Measurements from ENCODE around the gene TNFRSF19.
A peak's percentile ranks its signal among the peaks of the same experiment; 100 is the strongest.
"Not testable (repeated sequence)": the region's sequence is repeated elsewhere in the genome, so short reads cannot be mapped to it uniquely, and the experiment has no call there.

Gene TNFRSF19

DNA sequence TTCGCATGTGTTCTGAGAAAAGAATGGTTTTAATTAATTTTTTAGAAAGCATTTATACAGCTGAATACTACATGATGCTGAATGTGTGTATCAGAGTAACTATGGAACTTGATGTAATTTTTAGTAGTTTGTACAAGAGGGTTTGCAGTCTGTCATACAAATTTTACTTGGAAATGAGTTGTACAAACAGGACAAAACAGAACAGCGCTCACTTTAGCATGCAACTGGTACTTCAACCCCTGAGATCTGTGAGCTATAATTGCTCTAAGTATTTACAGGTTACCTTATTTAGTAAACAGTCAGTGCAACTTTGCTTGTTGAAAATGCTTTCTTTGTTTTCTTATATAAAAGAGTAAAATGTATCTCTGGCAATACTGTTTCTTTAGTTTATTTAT, 706 bp downstream of the TNFRSF19 start:
- no peak for DNase-seq

DNA sequence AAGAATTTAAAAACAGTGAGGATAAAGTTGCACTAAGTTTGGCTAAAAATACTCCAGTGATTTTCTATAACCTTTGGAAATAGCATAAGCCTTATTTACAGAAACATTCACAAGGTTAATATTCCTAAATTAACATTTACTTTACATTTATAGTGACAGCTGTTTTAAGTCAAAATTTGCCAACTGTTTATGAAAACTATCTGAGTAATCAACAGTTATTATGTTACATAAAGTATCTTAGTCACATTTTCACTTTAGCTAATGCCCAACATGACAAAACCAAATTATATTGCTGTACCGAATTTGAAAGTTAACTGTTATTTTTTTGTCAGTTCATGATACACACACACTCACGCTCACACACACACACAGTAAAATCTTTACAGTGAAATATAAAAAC, 1.2 kb downstream of the TNFRSF19 start:
- DNase-seq, result no peak

DNA sequence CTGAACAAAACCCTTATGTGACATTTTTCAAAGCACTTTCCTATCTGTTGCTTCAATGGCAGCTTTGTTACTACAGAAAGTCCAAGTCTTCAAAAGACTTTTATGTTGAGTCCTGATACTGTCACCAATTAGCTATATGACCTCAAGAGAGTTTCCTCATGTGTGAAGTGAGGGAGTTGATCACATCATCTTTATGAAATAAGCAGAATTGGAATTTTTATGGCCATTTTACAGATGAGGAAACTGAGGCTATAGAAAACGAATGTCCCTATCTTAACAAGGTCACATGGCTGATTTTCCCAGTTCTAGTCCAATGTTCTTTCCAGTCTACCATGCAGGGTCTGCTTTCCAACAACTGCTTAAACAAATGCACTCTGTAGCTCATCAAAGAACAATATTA, 2.6 kb downstream of the TNFRSF19 start:
- no peak for DNase-seq

DNA sequence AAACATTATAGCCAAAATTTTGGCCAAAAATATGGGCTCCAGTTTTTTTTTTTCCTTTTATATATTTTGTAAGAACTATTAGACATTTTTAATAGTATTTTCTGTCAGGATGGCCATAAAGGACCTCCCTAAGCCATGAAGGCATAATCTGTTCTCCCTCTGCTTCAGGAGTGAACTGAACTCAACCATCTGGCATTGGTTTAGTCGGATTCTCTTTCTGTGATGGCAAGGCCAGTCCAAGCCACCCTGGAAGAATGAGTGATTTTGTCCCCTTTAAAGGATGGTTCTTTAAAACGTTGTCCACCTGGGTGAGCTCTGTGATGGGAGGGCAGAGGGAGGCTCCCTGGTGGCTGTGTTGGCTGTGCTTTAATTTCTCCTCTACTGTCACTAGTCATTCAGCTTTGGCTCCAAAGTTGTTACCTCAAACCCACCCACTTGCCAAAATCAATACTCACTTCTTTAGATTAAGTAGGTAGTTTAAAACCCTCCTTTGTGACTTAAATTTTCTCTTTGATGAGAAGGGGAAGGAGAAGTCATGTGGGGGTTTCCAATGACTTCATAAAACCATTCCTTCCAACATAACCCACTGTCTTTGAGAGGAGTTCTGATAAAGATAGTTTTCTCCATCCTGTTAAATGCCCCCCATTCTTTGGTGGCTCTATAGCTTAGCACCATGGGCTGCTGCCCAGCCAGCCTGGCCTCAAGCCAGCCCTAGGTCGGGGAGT, 4.4 kb downstream of the TNFRSF19 start:
- no peak for DNase-seq

DNA sequence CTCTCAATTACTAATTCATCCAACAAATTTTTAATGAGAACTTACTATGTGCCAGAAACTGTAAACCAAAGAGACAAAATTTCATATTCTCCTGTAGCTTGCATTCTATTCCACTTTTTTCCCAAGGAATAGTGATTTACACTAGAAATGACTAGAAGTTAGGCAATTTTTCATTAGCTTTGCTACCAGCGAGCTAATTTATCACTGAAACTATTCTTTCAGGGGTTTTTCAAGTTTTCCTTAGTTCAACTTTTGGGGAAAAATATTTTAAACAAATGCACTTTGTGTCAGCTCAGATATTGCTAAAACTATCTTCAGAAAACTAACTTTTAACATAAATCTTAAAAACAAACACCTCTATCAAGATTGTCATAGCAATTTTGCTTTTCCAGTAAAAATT, 5.4 kb downstream of the TNFRSF19 start:
- no peak for DNase-seq

DNA sequence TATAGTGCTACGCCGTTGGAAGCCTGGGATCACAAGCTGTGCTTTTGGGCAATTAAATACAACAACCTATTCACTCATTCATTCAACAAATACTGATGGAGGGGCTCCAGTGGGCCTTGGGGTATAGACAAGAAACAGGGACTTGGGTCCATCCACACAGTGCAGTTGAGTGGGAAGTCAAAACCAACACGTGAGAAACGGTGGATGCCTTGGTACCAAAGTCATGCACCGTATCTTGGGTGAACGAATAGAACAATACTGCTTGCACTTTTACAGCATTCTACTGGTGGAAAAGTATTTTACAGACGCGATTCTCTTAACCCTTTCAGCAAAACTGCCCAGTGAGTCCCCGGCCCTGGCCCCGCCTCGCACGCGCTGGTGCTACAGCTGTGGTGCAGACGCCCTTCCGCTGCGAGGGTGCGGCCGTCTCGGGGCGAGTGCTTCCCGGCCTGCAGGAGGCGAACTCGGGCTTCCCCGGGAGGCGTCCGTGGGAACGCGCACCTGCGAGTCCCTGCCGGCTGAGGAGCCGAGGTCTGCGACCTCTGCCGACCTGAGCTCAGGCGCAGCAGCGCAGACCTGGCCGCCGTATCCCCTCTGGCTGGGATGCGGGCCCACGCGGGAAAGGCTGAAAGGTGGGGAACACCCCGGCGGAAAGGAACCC, 8.3 kb downstream of the TNFRSF19 start:
- peak; percentile 63 to 70 for DNase-seq

DNA sequence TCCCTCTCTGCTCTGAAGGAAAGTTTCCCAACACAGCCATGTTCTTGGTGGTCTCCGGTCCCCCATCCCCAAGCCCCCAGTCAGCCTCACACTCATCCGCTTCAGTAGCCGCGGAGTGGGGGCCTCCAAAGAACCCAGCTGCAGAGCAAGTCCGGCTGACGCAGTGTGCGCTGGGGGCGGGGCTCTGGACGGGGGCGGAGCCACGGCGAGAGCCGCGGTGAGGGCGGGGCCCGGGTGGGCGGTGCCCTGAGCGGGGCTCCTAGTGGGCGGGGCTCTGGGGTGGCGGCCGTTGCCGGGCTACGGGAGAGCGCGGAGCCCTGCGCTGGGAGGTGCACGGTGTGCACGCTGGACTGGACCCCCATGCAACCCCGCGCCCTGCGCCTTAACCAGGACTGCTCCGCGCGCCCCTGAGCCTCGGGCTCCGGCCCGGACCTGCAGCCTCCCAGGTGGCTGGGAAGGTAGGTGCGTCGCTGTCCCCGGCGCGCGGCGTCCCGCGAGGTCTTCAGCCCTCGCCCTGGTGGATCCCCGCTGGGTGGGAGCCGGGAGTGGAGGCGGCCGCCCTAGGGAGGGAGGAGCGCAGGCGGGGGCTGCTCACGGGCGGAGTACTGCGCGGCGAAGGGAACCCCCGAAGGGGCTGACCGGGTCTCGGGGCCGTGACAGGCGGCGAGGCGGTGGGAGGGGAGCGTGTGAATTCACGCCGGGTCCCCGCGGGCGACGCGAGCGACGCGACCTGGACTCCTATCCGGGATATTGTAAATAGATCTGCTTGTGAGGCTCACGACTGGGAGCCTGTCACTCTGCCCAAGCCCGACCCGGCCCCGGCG, 9.1 kb downstream of the TNFRSF19 start:
- DNase-seq, result peak; percentile 91

DNA sequence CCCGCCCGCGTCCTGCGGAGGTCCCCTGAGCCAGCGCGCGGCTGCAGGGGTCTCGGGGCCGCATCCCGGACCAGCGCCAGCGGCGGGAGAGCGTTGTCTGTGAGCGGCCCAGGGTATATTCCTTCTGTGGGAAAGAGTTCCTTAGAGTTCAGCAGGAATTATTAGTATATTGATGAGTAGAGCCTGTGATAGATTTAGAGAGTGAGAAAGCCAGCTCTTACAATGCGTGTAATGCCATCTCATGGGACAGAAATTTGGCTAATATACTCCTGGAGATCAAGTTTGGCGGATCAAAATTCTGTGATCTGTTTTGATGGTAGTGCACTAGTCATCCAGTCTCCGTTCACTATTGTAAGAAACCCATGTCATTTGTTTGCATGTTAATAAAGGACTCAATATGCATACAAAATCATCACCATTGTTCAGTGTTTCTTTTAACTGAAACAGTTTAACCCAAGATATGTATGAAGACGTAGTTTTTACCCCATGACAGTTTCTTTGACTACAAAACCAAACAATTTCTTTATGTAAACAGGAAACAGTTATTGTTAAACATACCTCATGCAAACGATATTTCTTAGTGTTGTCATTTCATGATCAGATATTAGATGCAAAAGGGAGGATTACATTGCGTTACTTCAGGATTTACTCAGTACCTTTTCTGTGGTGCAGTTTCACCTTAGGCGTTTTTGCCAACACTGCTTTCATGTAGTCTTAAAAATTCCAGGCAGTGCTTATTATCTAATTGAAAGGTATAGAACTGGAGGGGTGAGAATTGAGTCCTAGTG, 9.9 kb downstream of the TNFRSF19 start:
- DNase-seq, result peak in 1 of 2 donors; percentile 6

DNA sequence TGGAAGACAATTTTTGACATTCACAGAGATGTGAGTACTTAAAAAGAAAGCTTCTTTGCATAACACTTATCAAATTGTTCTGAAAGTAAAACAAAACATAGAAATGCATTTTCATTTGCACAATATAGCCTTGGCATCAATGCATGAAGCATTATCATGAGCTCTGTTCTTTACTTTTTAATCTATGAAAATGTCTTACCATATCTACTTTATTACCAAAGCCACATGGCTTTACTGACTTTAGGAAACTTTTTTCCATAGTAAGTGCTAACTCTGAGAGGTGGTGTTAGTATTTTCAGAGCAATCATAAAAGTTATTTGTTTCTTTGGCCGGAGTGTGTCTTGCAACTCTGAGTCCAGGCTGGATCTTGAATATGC, 10.5 kb downstream of the TNFRSF19 start:
- no peak for DNase-seq

DNA sequence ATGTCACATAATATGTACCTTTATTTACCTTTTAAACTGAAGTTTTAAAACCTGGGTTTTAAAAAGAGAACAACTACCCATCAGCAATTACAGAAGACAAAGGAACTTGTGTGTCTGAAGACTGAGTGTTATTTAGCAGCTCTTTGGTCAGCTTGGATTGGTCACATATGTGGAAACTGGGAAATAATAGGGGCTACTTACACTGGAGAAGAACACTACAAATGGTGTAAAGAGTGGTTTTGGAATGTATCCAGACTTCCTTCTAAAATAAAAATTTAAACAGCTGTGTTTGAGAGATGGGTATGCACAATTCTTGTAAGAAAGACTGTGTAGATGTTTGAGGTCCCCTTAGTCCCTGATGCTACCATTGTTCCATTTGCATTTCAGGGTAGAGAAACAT, 13.3 kb downstream of the TNFRSF19 start:
- no peak for DNase-seq

DNA sequence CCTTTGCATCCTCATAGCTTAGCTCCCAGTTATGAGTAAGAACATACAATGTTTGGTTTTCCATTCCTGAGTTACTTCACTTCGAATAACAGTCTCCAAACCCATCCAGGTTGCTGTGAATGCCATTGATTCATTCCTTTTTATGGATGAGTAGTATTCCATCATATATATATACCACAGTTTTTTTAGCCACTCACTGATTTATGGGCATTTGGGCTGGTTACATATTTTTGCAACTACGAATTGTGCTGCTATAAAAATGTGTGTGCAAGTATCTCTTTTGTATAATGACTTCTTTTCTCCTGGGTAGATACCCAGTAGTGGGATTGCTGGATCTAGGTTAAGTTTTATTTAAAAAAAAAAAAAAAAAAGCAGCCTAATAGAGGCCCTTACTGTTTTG, 14.1 kb downstream of the TNFRSF19 start:
- no peak for DNase-seq

DNA sequence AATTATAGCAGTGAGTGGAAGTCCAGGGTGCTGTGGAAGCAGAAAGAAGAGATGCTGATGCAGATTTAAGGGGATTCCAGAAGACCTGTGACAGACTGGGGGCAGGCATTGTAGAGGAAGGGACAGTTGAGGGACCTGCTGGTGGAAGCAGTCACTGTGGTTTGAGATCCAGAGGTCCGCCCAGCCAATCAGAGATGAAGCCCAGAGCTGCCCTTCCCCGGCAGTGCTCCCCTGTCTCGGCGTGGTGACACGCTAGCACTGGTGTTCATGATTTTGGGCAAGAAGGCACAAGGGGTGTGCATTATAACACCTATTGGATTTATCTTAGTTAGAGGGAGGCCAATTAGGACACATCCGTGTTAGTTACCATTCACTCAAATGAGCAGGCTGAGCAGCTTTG, 16.1 kb downstream of the TNFRSF19 start:
- no peak for DNase-seq

DNA sequence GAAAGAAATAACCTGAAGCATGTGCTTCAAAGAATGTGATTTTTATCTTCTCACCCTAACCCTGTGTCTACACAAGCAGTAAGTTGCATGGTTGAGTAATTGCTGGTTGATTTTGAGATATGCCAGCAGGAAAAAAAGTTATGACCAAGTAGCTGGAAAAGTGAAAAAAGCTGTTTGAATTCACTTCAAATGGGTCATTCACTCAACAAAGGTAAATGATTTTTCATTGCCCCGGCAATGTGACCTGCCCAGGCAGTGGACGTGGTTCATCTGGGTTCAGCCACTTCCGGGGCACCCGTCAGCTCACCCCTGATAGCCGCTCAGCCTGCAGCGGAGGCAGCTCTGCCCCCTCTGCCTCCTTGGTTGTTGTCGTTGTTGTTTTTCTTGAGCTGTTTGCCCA, 18.5 kb downstream of the TNFRSF19 start:
- no peak for DNase-seq

DNA sequence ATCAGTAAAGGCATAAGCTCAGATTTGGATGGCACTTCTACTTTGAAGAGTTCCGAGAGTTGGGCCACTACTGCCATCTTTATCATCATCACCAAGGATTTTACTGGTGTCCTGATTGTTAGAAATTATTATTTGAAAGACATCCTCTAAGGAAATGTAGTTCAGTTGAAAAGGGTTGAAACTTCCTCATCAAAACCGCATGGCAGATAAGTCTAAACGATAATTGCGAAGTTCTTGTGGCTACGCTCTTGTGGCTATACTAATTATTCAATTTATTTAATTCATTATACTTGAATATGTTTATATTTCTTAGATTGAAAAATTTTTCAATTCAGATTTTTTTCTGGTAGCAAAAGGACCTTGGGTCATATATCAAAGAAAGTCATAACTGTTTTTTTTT, 22.4 kb downstream of the TNFRSF19 start:
- no peak for DNase-seq

DNA sequence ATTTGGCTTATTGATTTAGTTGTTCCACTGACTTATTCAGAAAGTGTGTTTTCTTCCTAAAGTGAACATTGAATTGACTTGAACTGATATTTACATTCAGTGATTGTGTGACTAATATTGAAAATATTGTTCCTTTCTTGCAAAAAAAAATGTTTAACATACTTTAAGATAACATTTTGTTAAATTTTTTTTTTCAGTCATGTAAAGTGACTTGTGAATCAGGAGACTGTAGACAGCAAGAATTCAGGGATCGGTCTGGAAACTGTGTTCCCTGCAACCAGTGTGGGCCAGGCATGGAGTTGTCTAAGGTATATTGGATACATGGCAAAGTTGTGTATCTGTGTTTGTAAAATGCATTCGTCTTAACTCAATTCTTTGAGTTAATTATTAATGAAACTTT, 22.9 kb downstream of the TNFRSF19 start:
- no peak for DNase-seq

DNA sequence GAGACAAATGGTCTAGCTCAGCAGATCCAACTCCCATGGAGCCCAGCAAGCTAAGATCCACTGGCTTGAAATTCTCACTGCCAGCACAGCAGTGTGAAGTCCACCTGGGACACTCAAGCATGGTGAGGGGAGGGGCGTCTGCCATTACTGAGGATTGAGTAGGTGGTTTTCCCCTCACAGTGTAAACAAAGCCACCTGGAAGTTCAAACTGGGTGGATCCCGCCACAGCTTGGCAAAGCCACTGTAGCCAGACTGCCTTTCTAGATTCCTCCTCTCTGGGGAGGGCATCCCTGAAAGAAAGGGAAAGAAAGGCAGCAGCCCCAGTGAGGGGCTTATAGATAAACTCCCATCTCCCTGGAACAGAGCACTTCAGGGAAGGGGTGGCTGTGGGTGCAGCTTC, 24.1 kb downstream of the TNFRSF19 start:
- not testable (repeated sequence) for DNase-seq

DNA sequence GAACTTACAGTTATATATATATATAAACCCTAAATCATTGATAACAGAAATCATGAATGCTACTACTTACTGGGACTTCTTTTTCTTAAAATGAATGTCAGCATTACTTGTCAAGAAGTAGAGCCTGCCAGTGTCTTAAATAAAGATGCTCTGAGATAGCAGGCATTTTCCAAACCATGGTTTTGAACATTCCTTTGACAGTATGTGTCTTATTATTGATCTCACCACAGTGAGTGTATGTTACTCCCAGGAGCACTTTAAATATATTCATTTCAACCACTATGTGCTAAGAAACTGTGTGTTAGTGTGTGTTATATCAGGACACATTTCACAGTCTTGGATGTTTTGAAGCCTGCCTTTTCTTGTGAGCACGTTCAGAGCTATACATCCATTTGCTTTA, 28.2 kb downstream of the TNFRSF19 start:
- DNase-seq, result no peak

DNA sequence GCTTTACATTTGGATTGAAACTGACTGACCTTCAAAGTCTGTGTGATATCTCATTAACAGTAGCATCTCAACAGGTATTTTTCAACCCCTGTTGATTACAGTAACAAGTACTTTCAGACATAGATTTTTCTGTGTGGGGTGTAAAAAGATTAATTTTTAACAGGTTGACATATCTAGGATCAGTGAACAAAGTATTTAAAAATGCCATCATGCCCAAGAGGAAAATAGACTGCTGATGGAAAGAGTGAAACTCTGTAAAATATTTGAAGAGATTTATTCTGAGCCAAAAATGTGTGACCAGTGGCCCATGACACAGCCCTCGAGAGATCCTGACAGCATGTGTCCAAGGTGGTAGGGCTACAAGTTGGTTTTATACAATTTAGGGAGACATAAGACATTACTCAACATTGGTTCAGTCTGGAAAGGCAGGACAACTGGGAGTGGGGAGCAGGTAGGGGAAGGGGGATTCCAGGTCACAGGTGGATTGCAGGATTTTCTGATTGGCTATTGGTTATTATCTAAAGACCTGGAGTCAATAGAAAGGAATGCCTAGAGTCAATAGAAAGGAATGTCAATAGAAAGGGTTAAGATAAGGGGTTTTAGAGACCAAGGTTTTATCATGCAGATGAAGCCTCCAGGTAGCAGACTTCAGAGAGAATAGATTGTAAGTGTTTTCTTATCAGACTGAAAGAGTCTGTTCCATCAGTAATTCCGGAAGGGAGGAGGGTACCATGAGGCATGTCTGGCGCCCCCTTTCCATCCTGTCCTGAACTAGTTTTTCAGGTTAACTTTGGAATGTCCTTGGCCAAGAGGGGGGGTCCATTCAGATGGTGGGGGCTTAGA, 29.1 kb downstream of the TNFRSF19 start:
- no peak for DNase-seq

DNA sequence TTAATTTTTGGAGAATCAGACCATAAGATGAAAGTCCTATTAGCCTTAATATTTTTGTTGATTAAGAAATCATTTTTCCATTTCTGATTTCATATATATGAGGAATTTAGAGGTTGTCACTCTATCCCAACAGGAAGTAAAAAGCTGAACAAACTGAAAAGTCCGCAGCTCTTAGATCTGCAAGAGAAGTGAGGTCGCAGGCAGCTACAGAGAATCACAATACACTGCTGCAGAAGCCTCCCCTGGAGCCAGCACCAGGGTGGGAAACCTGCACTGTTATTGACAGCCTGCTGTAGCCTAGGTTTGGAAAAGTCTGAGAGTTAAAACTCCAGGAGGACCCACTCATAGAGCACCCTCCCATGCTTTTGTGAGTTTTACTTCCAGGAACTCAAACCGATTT, 29.9 kb downstream of the TNFRSF19 start:
- no peak for DNase-seq

DNA sequence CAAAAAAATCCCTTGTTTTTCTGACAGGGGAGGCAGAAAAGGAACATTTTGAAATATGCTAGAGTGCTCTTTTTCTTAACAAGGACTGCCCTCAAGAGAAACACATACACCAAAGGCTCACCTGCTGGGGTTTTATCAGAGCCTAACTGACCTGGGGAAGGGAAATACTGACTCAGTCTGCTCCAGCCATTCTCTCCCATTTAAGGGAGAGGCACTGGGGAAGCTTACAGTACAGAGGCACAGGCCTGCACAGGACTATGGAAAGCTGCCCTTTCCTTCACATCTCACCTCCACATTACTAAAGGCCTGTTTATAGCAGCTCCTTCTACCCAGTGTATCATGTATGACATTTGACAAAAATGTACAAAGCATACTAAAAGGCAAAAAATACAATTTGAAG, 30.3 kb downstream of the TNFRSF19 start:
- DNase-seq, result no peak

DNA sequence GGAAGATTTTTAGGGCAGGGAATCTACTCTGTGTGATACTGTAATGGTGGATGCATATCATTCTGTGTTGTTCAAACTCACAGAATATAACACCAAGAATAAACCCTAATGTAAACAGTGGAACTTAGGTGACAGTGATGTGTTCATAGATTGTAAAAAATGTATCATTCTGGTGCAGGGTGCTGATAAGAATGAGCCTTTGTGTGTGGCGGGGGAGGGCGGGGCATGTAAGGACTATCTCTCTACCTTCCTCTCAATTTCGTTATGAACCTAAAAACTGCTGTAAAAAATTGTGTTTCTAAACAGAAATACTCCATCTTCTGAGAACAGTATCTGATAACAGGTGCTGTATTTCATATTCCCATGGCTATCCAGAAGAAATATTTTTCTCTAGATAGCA, 35.6 kb downstream of the TNFRSF19 start:
- DNase-seq, result no peak

DNA sequence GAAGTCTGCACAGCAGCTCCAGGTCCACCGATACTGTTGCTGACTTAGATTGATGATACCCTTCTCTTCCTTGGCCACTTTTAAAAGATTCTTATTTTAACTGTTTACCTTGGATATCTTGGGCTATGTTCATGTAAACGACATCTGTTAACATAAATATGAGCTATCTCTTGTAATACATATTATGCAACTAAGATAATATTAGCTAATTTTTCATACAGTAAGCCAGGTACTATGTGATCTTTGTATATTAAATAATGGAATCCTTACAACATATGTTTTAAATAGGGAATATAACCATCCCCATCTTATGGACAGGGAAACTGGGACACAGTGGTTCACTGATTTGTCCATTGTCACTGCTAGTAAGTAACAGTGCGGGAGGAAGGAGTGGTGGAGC, 37.9 kb downstream of the TNFRSF19 start:
- no peak for DNase-seq

Data from CD4-positive, alpha-beta T cell treated with Interleukin-4 for 1 hour (primary cell).